Common myeloid progenitor, CD34-positive (primary cell): ENCODE data around the gene TLN1.

Experiments used
- CTCF ChIA-PET: fragments of 350-600 bp; sonication (Branson Sonifier 250); formaldehyde crosslinking; loops from one replicate; lab custom pipeline; 2021; ENCODE audit warnings: antibody characterized with exemption; lab: Charles Lee
- POLR2A ChIA-PET: fragments of 350-600 bp; sonication (Branson Sonifier 250); formaldehyde crosslinking; loops from one replicate; lab custom pipeline; 2021; ENCODE audit warnings: antibody characterized with exemption; lab: Charles Lee
- DNase-seq, 3 donors: peaks; one replicate each; pipeline versions ENCODE4 v3.0.0 to v3.0.0-alpha.2; 2013
- H3K27ac ChIP-seq, 2 experiments: 1 replicate in 1 of 2; 2 replicates in 1 of 2; pipeline ENCODE4 v1.7.0; 2013; ENCODE audit warnings: inconsistent platforms in 2 of 2, low read length in 2 of 2, mild to moderate bottlenecking in 2 of 2, low read depth in 1 of 2, moderate library complexity in 1 of 2; ENCODE audit not compliant: severe bottlenecking in 2 of 2, insufficient read depth in 1 of 2, poor library complexity in 1 of 2
- H3K27me3 ChIP-seq, 5 experiments: replicated peaks in 2 of 5; 1 replicate in 3 of 5; 2 replicates in 2 of 5; pipeline versions ENCODE4 v1.6.1 to v1.7.0; 2013; ENCODE audit warnings: low read length in 4 of 5, mild to moderate bottlenecking in 2 of 5, moderate library complexity in 2 of 5, inconsistent platforms in 1 of 5; ENCODE audit not compliant: insufficient read depth in 5 of 5, control insufficient read depth in 4 of 5
- H3K36me3 ChIP-seq, 4 experiments: 1 replicate in 2 of 4; 2 replicates in 2 of 4; pipeline versions ENCODE4 v1.6.1 to v1.7.0; 2013; ENCODE audit warnings: low read length in 3 of 4, control low read depth in 1 of 4, mild to moderate bottlenecking in 1 of 4; ENCODE audit not compliant: control insufficient read depth in 4 of 4, insufficient read depth in 4 of 4
- H3K4me1 ChIP-seq, 4 experiments: 1 replicate in 3 of 4; 2 replicates in 1 of 4; pipeline versions ENCODE4 v1.6.1 to v1.7.1; 2013; ENCODE audit warnings: low read length in 3 of 4, mild to moderate bottlenecking in 3 of 4, control low read depth in 1 of 4, inconsistent platforms in 1 of 4, moderate library complexity in 1 of 4; ENCODE audit not compliant: control insufficient read depth in 4 of 4, insufficient read depth in 4 of 4; ENCODE audit errors: control extremely low read depth in 1 of 4
- H3K4me3 ChIP-seq, 7 experiments: 1 replicate in 4 of 7; 2 replicates in 3 of 7; pipeline versions ENCODE4 v1.5.1 to v1.7.0; 2013; ENCODE audit warnings: mild to moderate bottlenecking in 7 of 7, low read length in 6 of 7, moderate library complexity in 6 of 7, inconsistent platforms in 2 of 7, low read depth in 2 of 7, control low read depth in 1 of 7; ENCODE audit not compliant: insufficient read depth in 4 of 7, control insufficient read depth in 1 of 7; ENCODE audit errors: extremely low read depth in 1 of 7
- H3K9me3 ChIP-seq, 5 experiments: 1 replicate in 4 of 5; 2 replicates in 1 of 5; pipeline versions ENCODE4 v1.6.1 to v1.7.1; 2013; ENCODE audit warnings: low read length in 4 of 5, mild to moderate bottlenecking in 2 of 5, inconsistent platforms in 1 of 5, low read depth in 1 of 5, moderate library complexity in 1 of 5; ENCODE audit not compliant: control insufficient read depth in 4 of 5, insufficient read depth in 2 of 5; ENCODE audit errors: control extremely low read depth in 1 of 5
- WGBS: methylation state at CpG from one replicate; pipeline ENCODE4 v1.1.5; 2013; ENCODE audit not compliant: insufficient coverage; 5-methylcytosine and 5-hydroxymethylcytosine counted together

The TLN1 gene

GRCh38 chr9:35728041-35728971 lies 3.7 kb downstream of the TLN1 start:
- Histone ChIP-seq H3K27ac (peak overlapping the region; percentile 69 to 94), H3K9me3 (no peaks in the 10 kb centered on the region), H3K27me3 (no peaks in the 10 kb centered on the region), H3K4me3 (peak overlapping the region in 6 of 7 experiments; percentile 58 to 97 (median 74)), H3K36me3 (peaks cover 10 to 24% (median 22%) of the 10 kb centered on the region in 4 experiments), H3K4me1 (peaks cover 39 to 64% (median 63%) of the 10 kb centered on the region in 4 experiments)
- ChIA-PET POLR2A (interaction anchor here (0.9 to 2.0 kb wide), 5 partner anchors 13 to 656 kb away, joined by 3 to 7 read pairs (median 4); partner anchors contain the start of genes CCDC107, RMRP, SPAG8 and VCP), CTCF (interaction anchor here (0.5 to 11.2 kb wide), 33 partner anchors 13 to 709 kb away, joined by 3 to 190 read pairs (median 4); partner anchors contain the start of genes CCDC107, GBA2, RGP1 and RMRP)
- WGBS, result 0% methylated on average over 7 of the region's 10 CpGs
- DNase-seq, result peak in 2 of 3 donors; percentile 54 to 63

- CTCF ChIA-PET, result interaction anchor here (0.6 to 11.2 kb wide), 27 partner anchors 13 to 154 kb away, joined by 3 to 190 read pairs (median 6); partner anchors contain the start of genes CCDC107, GBA2, RGP1 and RMRP
- H3K36me3 ChIP-seq, result peaks cover 12 to 29% (median 25%) of the 10 kb centered on the region in 4 experiments
- H3K9me3 ChIP-seq, result no peaks in the 10 kb centered on the region
- WGBS, result 0% methylated on average over 2 of the region's 5 CpGs
- peaks cover 38 to 58% (median 57%) of the 10 kb centered on the region in 4 experiments for H3K4me1 ChIP-seq
- no peaks in the 10 kb centered on the region for H3K27me3 ChIP-seq
- DNase-seq, result peak; percentile 65 to 94 (median 89)
- POLR2A ChIA-PET, result interaction anchor here (0.6 to 2.0 kb wide), 5 partner anchors 12 to 656 kb away, joined by 3 to 7 read pairs (median 4); partner anchors contain the start of genes CCDC107, RMRP, SPAG8 and VCP
- peak overlapping the region; percentile 69 to 94 for H3K27ac ChIP-seq
- H3K4me3 ChIP-seq, result peak overlapping the region in 6 of 7 experiments; percentile 58 to 97 (median 74)
Observed at GRCh38 chr9:35727676-35728040, 4.3 kb downstream of the TLN1 start.

DNA sequence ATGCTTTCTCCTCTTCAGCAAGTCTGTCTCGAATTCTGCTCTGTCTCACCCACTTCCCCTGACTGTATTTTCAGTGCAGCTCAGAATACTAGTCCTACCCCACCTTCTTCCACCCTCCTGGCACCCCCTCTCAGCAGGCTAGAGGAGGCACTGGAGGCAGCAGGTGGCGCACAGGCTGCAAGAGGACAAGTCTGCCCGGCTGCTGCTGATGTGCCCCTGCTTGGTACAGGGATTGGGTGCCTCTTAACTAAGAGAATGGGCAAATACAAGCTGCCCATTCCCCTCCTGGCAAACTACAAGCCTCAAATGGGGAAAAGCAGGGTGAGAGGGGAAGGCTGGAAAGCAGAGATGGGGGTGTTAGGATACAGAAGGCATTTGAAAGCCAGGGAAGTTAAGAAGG lies 5.1 kb downstream of the TLN1 start:
- H3K36me3 ChIP-seq, result peaks cover 16 to 36% (median 30%) of the 10 kb centered on the region in 4 experiments
- H3K4me1 ChIP-seq, result peaks cover 38 to 56% (median 55%) of the 10 kb centered on the region in 4 experiments
- peak; percentile 83 to 93 (median 91) for DNase-seq
- 0% methylated on average over 2 of the region's 3 CpGs for WGBS
- peak overlapping the region; percentile 8 to 97 (median 62) for H3K4me3 ChIP-seq
- ChIA-PET CTCF (interaction anchor here (0.6 to 11.2 kb wide), 21 partner anchors 12 to 155 kb away, joined by 3 to 190 read pairs (median 9); partner anchors contain the start of genes GBA2 and RGP1), POLR2A (interaction anchor here (0.6 to 2.0 kb wide), 2 partner anchors 12 to 251 kb away, joined by 3 to 7 read pairs; no protein-coding TSS in a partner anchor)
- no peaks in the 10 kb centered on the region for H3K9me3 ChIP-seq
- H3K27me3 ChIP-seq, result no peaks in the 10 kb centered on the region
- H3K27ac ChIP-seq, result peak overlapping the region; percentile 69 to 94

DNA sequence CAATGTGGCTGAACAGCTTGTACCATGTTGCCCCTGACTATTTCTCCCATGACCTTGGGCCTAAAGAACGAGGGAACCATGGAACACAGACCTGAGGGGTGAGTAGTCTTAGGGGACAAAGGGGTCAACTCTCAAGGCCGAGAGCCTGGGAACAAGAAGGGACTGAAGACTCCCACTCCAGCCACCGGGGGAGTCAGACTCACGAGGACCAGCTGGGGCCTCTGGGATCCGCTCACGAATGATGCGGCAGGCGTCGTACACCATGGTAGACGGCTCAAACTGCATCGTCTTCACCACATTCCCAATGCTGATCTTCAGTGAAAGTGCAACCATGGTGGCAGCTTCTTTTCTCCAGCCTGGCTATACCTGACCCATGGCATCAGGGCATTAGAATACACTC lies 6.6 kb downstream of the TLN1 start:
- CTCF ChIA-PET, result interaction anchor here (0.8 to 11.2 kb wide), 10 partner anchors 10 to 79 kb away, joined by 3 to 190 read pairs (median 11); partner anchors contain the start of genes GBA2 and RGP1
- Histone ChIP-seq H3K27ac (no peak overlapping the region), H3K9me3 (no peaks in the 10 kb centered on the region)

GRCh38 chr9:35723908-35724307 lies 8.1 kb downstream of the TLN1 start:
- DNase-seq, result no peak
- peaks cover 14 to 30% (median 28%) of the 10 kb centered on the region in 4 experiments for H3K4me1 ChIP-seq
- H3K9me3 ChIP-seq, result no peaks in the 10 kb centered on the region
- POLR2A ChIA-PET, result no interaction called here
- CTCF ChIA-PET, result interaction anchor here (1.0 to 13.4 kb wide), 5 partner anchors 8 to 28 kb away, joined by 3 to 190 read pairs (median 86); partner anchors contain the start of genes CREB3, GBA2, RGP1 and TLN1
- peaks cover 29 to 66% (median 56%) of the 10 kb centered on the region in 4 experiments for H3K36me3 ChIP-seq
- no peaks in the 10 kb centered on the region for H3K27me3 ChIP-seq
- no peak overlapping the region for H3K4me3 ChIP-seq
- no peak overlapping the region for H3K27ac ChIP-seq
- WGBS, result 100% methylated on average over 2 of the region's 8 CpGs

More for the DNA sequence above, 6.6 kb downstream of the TLN1 start:
- H3K36me3 ChIP-seq, result peaks cover 18 to 51% (median 42%) of the 10 kb centered on the region in 4 experiments
- POLR2A ChIA-PET, result interaction anchor here (0.7 kb wide), 1 partner anchor 34 kb away, joined by 3 read pairs; no protein-coding TSS in a partner anchor
- no peaks in the 10 kb centered on the region for H3K27me3 ChIP-seq
- H3K4me3 ChIP-seq, result no peak overlapping the region
- H3K4me1 ChIP-seq, result peaks cover 29 to 44% (median 42%) of the 10 kb centered on the region in 4 experiments
- WGBS, result 99% methylated on average over 11 of the region's 11 CpGs
- DNase-seq, result no peak

GRCh38 chr9:35723426-35723825 lies 8.6 kb downstream of the TLN1 start:
- H3K27me3 ChIP-seq, result no peaks in the 10 kb centered on the region
- peaks cover 9 to 25% (median 23%) of the 10 kb centered on the region in 4 experiments for H3K4me1 ChIP-seq
- DNase-seq, result no peak
- no peak overlapping the region for H3K4me3 ChIP-seq
- H3K9me3 ChIP-seq, result no peaks in the 10 kb centered on the region
- peaks cover 29 to 71% (median 60%) of the 10 kb centered on the region in 4 experiments for H3K36me3 ChIP-seq
- WGBS, result 100% methylated on average over 2 of the region's 2 CpGs
- no peak overlapping the region for H3K27ac ChIP-seq
- POLR2A ChIA-PET, result no interaction called here
- CTCF ChIA-PET, result interaction anchor here (1.0 to 13.4 kb wide), 4 partner anchors 8 to 28 kb away, joined by 3 to 190 read pairs (median 48); partner anchors contain the start of genes CREB3, GBA2, RGP1 and TLN1
